ENCODE results near the gene CHST4. TPM values are rescaled to one million over a fixed set of nuclear protein-coding genes. Genes with fewer than 3 reads are reported as not detected.

CHST4 gene
- not detected in 2 replicates for total RNA-seq

DNA sequence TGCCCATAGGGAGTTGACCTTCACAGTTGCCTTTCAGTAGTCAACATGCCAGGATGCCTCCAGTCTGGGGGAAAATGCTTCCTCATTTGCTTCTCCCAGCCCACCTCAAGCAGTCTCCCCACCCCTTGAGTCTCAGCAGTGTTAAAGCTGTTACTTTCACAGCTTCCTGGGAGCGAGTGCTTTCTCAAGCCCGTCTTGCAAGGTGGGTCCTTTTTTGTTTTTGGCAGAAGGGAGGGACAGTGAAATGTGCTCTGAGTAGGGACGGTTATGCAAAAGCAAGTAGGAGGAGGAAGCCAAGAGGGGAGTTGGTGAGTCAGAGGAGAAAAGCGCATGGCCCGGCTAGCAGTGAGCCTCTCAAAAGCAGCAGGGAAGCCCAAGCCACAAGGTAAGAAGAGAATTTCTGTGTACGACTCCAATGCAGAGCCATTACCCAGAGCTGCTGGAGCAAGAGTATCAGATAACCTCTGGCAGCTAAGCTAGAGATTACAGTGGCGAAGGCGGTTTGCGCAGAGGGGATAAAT lies at the start of gene CHST4:
CHST4 (plus strand) TSS at position 316 of the 521 bp plus-strand sequence. CDS start 10,252 bp downstream, outside the sequence.
- intact Hi-C loops (cut with micrococcal nuclease): no loop called here
- Mint-ChIP-seq H3K36me3 (ENCODE audit: low read depth) (no peaks in the 10 kb centered on the region), H3K4me3 (peak within 1 kb of the TSS; percentile 17), H3K9me3 (no peaks in the 10 kb centered on the region), H3K27me3 (peaks cover 33% of the 10 kb centered on the region), H3K27ac (no peak within 1 kb of the TSS), H3K4me1 (peaks cover 5% of the 10 kb centered on the region)
- POLR2A ChIA-PET: no interaction called here
- no peak for DNase-seq
- TF ChIP-seq, protein P1, sequence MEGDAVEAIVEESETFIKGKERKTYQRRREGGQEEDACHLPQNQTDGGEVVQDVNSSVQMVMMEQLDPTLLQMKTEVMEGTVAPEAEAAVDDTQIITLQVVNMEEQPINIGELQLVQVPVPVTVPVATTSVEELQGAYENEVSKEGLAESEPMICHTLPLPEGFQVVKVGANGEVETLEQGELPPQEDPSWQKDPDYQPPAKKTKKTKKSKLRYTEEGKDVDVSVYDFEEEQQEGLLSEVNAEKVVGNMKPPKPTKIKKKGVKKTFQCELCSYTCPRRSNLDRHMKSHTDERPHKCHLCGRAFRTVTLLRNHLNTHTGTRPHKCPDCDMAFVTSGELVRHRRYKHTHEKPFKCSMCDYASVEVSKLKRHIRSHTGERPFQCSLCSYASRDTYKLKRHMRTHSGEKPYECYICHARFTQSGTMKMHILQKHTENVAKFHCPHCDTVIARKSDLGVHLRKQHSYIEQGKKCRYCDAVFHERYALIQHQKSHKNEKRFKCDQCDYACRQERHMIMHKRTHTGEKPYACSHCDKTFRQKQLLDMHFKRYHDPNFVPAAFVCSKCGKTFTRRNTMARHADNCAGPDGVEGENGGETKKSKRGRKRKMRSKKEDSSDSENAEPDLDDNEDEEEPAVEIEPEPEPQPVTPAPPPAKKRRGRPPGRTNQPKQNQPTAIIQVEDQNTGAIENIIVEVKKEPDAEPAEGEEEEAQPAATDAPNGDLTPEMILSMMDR (IDR thresholded peaks at IDR 0.05): no peak
- CTCF ChIA-PET: interaction anchor here (1.7 kb wide), 1 partner anchor 13 kb away, joined by 7 read pairs; no protein-coding TSS in a partner anchor
- no peak for ATAC-seq (ENCODE audit: low read depth)

- no peaks in the 10 kb centered on the region for H3K9me3 Mint-ChIP-seq
- no peaks in the 10 kb centered on the region for H3K27me3 Mint-ChIP-seq
- TF ChIP-seq, protein P1 (IDR thresholded peaks at IDR 0.05): no peak
- ChIA-PET CTCF (no interaction called here), POLR2A (no interaction called here)
- H3K4me1 Mint-ChIP-seq: peaks cover 1% of the 10 kb centered on the region
- DNase-seq (no peak), ATAC-seq (ENCODE audit: low read depth) (no peak)
- no peak overlapping the region for H3K4me3 Mint-ChIP-seq
- H3K27ac Mint-ChIP-seq: no peak overlapping the region
- H3K36me3 Mint-ChIP-seq (ENCODE audit: low read depth): peaks cover 57% of the 10 kb centered on the region
- intact Hi-C loops (cut with micrococcal nuclease): no loop called here
Measured at GRCh38 chr16:71476457-71477124, 49.6 kb upstream of the CHST4 start.

DNA sequence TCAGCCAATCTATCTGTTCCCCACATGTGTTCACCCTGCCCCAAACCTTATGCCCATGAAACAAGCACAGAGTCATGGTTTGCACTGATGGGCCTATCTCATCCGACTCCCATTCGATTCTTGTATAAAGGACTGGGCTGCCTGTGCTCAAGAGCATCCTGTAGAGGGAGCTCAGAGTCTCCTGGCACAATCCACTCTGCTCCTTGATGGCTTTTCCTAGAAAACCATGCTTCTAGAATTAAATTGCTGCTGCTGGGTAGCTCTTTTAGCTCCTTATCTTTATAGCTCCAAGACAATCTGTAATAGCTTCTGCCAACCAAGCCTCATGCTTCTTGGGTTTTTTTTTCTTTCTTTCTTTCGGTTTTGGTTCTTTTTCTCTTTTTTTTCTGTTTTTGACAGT lies 46.8 kb upstream of the CHST4 start:
- H3K27me3 Mint-ChIP-seq: no peaks in the 10 kb centered on the region
- ChIA-PET POLR2A (interaction anchor here (0.7 kb wide), 1 partner anchor 417 kb away, joined by 4 read pairs; no protein-coding TSS in a partner anchor), CTCF (no interaction called here)
- no peaks in the 10 kb centered on the region for H3K9me3 Mint-ChIP-seq
- H3K4me1 Mint-ChIP-seq: peaks cover 11% of the 10 kb centered on the region
- intact Hi-C loops (cut with micrococcal nuclease): no loop called here
- H3K4me3 Mint-ChIP-seq: no peak overlapping the region
- DNase-seq (no peak), ATAC-seq (ENCODE audit: low read depth) (no peak)
- H3K36me3 Mint-ChIP-seq (ENCODE audit: low read depth): peaks cover 45% of the 10 kb centered on the region
- TF ChIP-seq, protein P1 (IDR thresholded peaks at IDR 0.05): no peak
- no peak overlapping the region for H3K27ac Mint-ChIP-seq

GRCh38 chr16:71480956-71481355 lies 45.3 kb upstream of the CHST4 start:
- ChIA-PET POLR2A (no interaction called here), CTCF (no interaction called here)
- Mint-ChIP-seq H3K27me3 (no peaks in the 10 kb centered on the region), H3K36me3 (ENCODE audit: low read depth) (peaks cover 29% of the 10 kb centered on the region), H3K4me1 (peaks cover 17% of the 10 kb centered on the region), H3K27ac (no peak overlapping the region), H3K4me3 (no peak overlapping the region), H3K9me3 (no peaks in the 10 kb centered on the region)
- DNase-seq (no peak), ATAC-seq (ENCODE audit: low read depth) (no peak)
- intact Hi-C loops (cut with micrococcal nuclease): loop anchor here (10.0 kb wide), 1 partner anchor 324 kb away; the partner anchor contains the start of gene AP1G1
- TF ChIP-seq, protein P1 (IDR thresholded peaks at IDR 0.05): no peak

DNA sequence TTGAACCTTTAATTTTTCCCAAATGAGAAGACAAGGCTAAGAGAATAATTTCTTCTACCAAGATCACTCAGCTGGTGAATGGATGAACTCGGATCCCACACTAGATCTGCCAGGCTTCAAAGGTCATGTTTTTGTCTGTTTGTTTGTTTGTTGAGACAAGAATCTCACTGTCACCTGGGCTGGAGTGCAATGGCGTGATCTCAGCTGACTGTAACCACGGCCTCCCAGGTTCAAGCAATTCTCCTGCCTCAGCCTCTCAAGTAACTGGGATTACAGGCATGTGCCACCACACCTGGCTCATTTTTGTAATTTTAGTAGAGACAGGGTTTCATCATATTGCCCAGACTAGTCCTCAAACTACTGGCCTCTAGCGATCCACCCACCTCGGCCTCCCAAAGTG lies 43.7 kb upstream of the CHST4 start:
- ATAC-seq (ENCODE audit: low read depth) (no peak), DNase-seq (no peak)
- Mint-ChIP-seq H3K36me3 (ENCODE audit: low read depth) (peaks cover 15% of the 10 kb centered on the region), H3K4me3 (no peak overlapping the region), H3K4me1 (peaks cover 17% of the 10 kb centered on the region), H3K27ac (no peak overlapping the region), H3K27me3 (peaks cover 6% of the 10 kb centered on the region), H3K9me3 (no peaks in the 10 kb centered on the region)
- POLR2A ChIA-PET: interaction anchor here (1.1 kb wide), 1 partner anchor 21 kb away, joined by 5 read pairs; the partner anchor contains the start of gene ZNF23
- intact Hi-C loops (cut with micrococcal nuclease): loop anchor here (10.0 kb wide), 1 partner anchor 322 kb away; the partner anchor contains the start of gene AP1G1
- CTCF ChIA-PET: interaction anchor here (0.9 kb wide), 1 partner anchor 17 kb away, joined by 4 read pairs; no protein-coding TSS in a partner anchor
- TF ChIP-seq, protein P1 (IDR thresholded peaks at IDR 0.05): no peak

All from activated B cell treated with CpG ODN at 0.5 μM for 24 hours (primary cell).